H9 (cell line): ENCODE results near the gene CDK14. TPM values are rescaled to one million over a fixed set of nuclear protein-coding genes. Genes with fewer than 3 reads are reported as not detected.

Experiments used
- DNase-seq: peaks from one replicate; pipeline ENCODE4 v3.0.0-alpha.2; 2017
- H2AFZ ChIP-seq: one replicate; pipeline ENCODE4 v1.6.1; 2013; ENCODE audit warnings: mild to moderate bottlenecking, low read length, control low read depth, moderate library complexity
- H2AK5ac ChIP-seq: 2 replicates; pipeline ENCODE4 v1.6.1; 2013; ENCODE audit warnings: low read length, control low read depth, mixed read lengths; ENCODE audit not compliant: insufficient read length
- H2BK120ac ChIP-seq: one replicate; pipeline ENCODE4 v1.6.1; 2013; ENCODE audit warnings: low read depth, mild to moderate bottlenecking, low read length, control low read depth, inconsistent platforms; ENCODE audit not compliant: poor library complexity, severe bottlenecking
- H2BK12ac ChIP-seq: 2 replicates; pipeline ENCODE4 v1.6.1; 2013; ENCODE audit warnings: low read length, control low read depth, mixed read lengths, low read depth; ENCODE audit not compliant: insufficient read length
- H2BK15ac ChIP-seq: 2 replicates; pipeline ENCODE4 v1.6.1; 2013; ENCODE audit warnings: low read depth, low read length, control low read depth
- H2BK20ac ChIP-seq: one replicate; pipeline ENCODE4 v1.6.1; 2013; ENCODE audit warnings: low read depth, mild to moderate bottlenecking, low read length, control low read depth, inconsistent platforms; ENCODE audit not compliant: poor library complexity, severe bottlenecking
- H2BK5ac ChIP-seq: 2 replicates; pipeline ENCODE4 v1.6.1; 2013; ENCODE audit warnings: low read length, control low read depth, mixed read lengths; ENCODE audit not compliant: insufficient read length
- H3K14ac ChIP-seq: 2 replicates; pipeline ENCODE4 v1.6.1; 2013; ENCODE audit warnings: low read length, control low read depth; ENCODE audit not compliant: insufficient read depth
- H3K18ac ChIP-seq: 2 replicates; pipeline ENCODE4 v1.6.1; 2013; ENCODE audit warnings: low read depth, mild to moderate bottlenecking, mixed read lengths, low read length, control low read depth; ENCODE audit not compliant: insufficient read length
- H3K23ac ChIP-seq: 2 replicates; pipeline ENCODE4 v1.6.1; 2013; ENCODE audit warnings: low read length, control low read depth, mixed read lengths, low read depth; ENCODE audit not compliant: insufficient read length
- H3K23me2 ChIP-seq: 2 replicates; pipeline ENCODE4 v1.6.1; 2013; ENCODE audit warnings: low read depth, mild to moderate bottlenecking, mixed read lengths, low read length, control low read depth; ENCODE audit not compliant: insufficient read length, poor library complexity, severe bottlenecking
- H3K27ac ChIP-seq: 2 replicates; pipeline ENCODE4 v1.5.1; 2013; ENCODE audit warnings: low read length, control low read depth, mixed read lengths, low read depth; ENCODE audit not compliant: insufficient read length
- H3K27me3 ChIP-seq: 2 replicates; pipeline ENCODE4 v1.6.1; 2013; ENCODE audit warnings: low read length, control low read depth, inconsistent platforms; ENCODE audit not compliant: insufficient read depth
- H3K4ac ChIP-seq: 2 replicates; pipeline ENCODE4 v1.6.1; 2013; ENCODE audit warnings: low read depth, mild to moderate bottlenecking, control low read depth, inconsistent platforms, low read length, moderate library complexity
- H3K4me1 ChIP-seq: 2 replicates; pipeline ENCODE4 v1.6.1; 2013; ENCODE audit warnings: low read length, control low read depth, inconsistent platforms; ENCODE audit not compliant: insufficient read depth
- H3K4me2 ChIP-seq: 2 replicates; pipeline ENCODE4 v1.6.1; 2013; ENCODE audit warnings: low read length, control low read depth, mixed read lengths; ENCODE audit not compliant: insufficient read length, insufficient read depth
- H3K56ac ChIP-seq: 2 replicates; pipeline ENCODE4 v1.6.1; 2013; ENCODE audit warnings: low read depth, mild to moderate bottlenecking, mixed read lengths, low read length, control low read depth; ENCODE audit not compliant: insufficient read length
- H3K79me1 ChIP-seq: 2 replicates; pipeline ENCODE4 v1.6.1; 2013; ENCODE audit warnings: low read depth, mild to moderate bottlenecking, moderate library complexity, low read length, control low read depth, inconsistent platforms; ENCODE audit not compliant: insufficient read depth, poor library complexity, severe bottlenecking
- H3K79me2 ChIP-seq: 2 replicates; pipeline ENCODE4 v1.6.1; 2013; ENCODE audit warnings: low read length, control low read depth, inconsistent platforms; ENCODE audit not compliant: insufficient read depth
- H3K9ac ChIP-seq: 2 replicates; pipeline ENCODE4 v1.6.1; 2013; ENCODE audit warnings: low read length, control low read depth, mixed read lengths; ENCODE audit not compliant: insufficient read length; ENCODE audit errors: extremely low read depth
- H3K9me3 ChIP-seq: one replicate; pipeline ENCODE4 v1.6.1; 2013; ENCODE audit warnings: low read depth, low read length, inconsistent platforms; ENCODE audit not compliant: control insufficient read depth
- H3T11ph ChIP-seq: one replicate; pipeline ENCODE4 v1.6.1; 2013; ENCODE audit warnings: mild to moderate bottlenecking, low read length, control low read depth, inconsistent platforms
- H4K20me1 ChIP-seq: one replicate; pipeline ENCODE4 v1.6.1; 2013; ENCODE audit not compliant: control insufficient read depth, insufficient read length, insufficient read depth
- H4K5ac ChIP-seq: 2 replicates; pipeline ENCODE4 v1.6.1; 2013; ENCODE audit warnings: low read depth, mild to moderate bottlenecking, mixed read lengths, low read length, control low read depth; ENCODE audit not compliant: insufficient read length
- H4K8ac ChIP-seq: replicated peaks from 2 replicates; pipeline ENCODE4 v1.6.1; 2013; ENCODE audit warnings: low read length, control low read depth, mixed read lengths, low read depth; ENCODE audit not compliant: insufficient read length
- H4K91ac ChIP-seq: 2 replicates; pipeline ENCODE4 v1.6.1; 2013; ENCODE audit warnings: low read depth, mild to moderate bottlenecking, moderate library complexity, mixed read lengths, low read length, control low read depth; ENCODE audit not compliant: insufficient read length
- H3K27ac Mint-ChIP-seq, 3 experiments: 2 replicates in 2 of 3; 3 replicates in 1 of 3; pipeline ENCODE4 v1.8.0; 2020 to 2021; ENCODE audit warnings: mixed read lengths in 3 of 3, mild to moderate bottlenecking in 1 of 3, moderate library complexity in 1 of 3
- H3K27me3 Mint-ChIP-seq: 2 replicates; pipeline ENCODE4 v1.8.0; 2021; ENCODE audit warnings: low read depth, mild to moderate bottlenecking, moderate library complexity, mixed read lengths
- H3K36me3 Mint-ChIP-seq, 3 experiments: 2 replicates in 2 of 3; 3 replicates in 1 of 3; pipeline ENCODE4 v1.8.0; 2020 to 2021; ENCODE audit warnings: low read depth in 3 of 3, mixed read lengths in 3 of 3; ENCODE audit not compliant: insufficient read depth in 1 of 3
- H3K4me1 Mint-ChIP-seq, 2 experiments: 2 replicates each; pipeline ENCODE4 v1.8.0; 2020; ENCODE audit warnings: mixed read lengths in 2 of 2
- H3K4me3 Mint-ChIP-seq, 2 experiments: 2 replicates in 1 of 2; 3 replicates in 1 of 2; pipeline ENCODE4 v1.8.0; 2020 to 2021; ENCODE audit warnings: mild to moderate bottlenecking in 2 of 2, mixed read lengths in 2 of 2, moderate library complexity in 1 of 2
- H3K9me3 Mint-ChIP-seq, 2 experiments: 2 replicates in 1 of 2; 3 replicates in 1 of 2; pipeline ENCODE4 v1.8.0; 2020; ENCODE audit warnings: mild to moderate bottlenecking in 2 of 2, mixed read lengths in 2 of 2, moderate library complexity in 1 of 2
- WGBS: extraction: QIAGEN DNeasy Blood & Tissue Kit; methylation state at CpG from one replicate; pipeline ENCODE4 v1.1.7; 2013; ENCODE audit warnings: missing lambda C conversion rate, low lambda C conversion rate, mixed read lengths; ENCODE audit not compliant: insufficient read length; ENCODE audit errors: extremely low coverage; 5-methylcytosine and 5-hydroxymethylcytosine counted together
- total RNA-seq: library from RNA; stranded (reverse); gene quantifications from 2 replicates; pipeline ENCODE4 v1.2.1, GENCODE V29; 2021
- TF ChIP-seq, protein P1 (sequence below): fragments of 200-600 bp; sonication (generic); conservative IDR thresholded peaks from 3 replicates; pipeline ENCODE4 v1.8.0; 2021; ENCODE audit warnings: antibody characterized with exemption, mild to moderate bottlenecking

CDK14 gene
- total RNA-seq, 1 experiment from 2014 or later, result 23.9 TPM

DNA sequence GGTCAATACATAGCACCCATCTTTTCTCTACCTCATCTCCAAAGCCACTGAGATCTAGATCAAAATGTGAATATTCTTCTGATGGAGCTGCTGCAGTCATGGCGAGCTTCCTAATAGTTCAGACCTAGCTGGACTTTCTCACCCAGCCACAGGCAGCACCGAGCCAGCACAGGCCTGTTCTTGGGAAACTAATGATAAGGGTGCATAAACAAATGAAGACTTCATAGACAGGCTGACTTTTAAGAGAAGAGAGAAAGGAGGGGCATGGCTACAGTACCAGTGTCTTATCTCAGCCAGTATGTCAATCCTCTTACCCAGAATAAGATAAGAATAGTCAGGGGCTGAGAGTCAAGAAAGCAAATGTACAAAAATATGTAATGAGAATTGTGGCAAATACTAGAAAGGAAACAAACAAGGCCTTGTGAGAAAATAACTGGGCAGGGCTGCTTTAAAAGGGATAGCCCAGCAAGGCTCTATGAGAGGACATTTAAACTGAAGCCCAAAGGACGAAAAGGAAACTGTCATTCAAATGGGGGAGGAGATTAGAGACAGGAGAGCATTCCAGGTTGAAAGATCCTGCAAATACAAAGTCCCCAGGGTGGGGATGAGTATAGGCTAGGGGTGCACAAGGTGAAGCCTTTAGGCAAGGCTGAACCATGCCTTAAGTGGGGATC lies 21.8 kb upstream of the CDK14 start:
- no peak overlapping the region for H2BK120ac ChIP-seq
- no peak overlapping the region for H3K4me3 Mint-ChIP-seq
- no peak for DNase-seq
- no peak overlapping the region for H4K91ac ChIP-seq
- H3K79me2 ChIP-seq, result no peaks in the 10 kb centered on the region
- no peak overlapping the region for H3K27ac Mint-ChIP-seq
- H3K4me2 ChIP-seq, result no peak overlapping the region
- H2BK5ac ChIP-seq, result no peak overlapping the region
- H2BK20ac ChIP-seq, result no peak overlapping the region
- H3K36me3 Mint-ChIP-seq, result no peaks in the 10 kb centered on the region
- H2AK5ac ChIP-seq, result no peak overlapping the region
- no peak overlapping the region for H2BK12ac ChIP-seq
- no peak overlapping the region for H4K8ac ChIP-seq
- H2BK15ac ChIP-seq, result no peak overlapping the region
- no peak overlapping the region for H3K14ac ChIP-seq
- no CpG with 5 or more reads among the region's 3 CpGs for WGBS
- H4K20me1 ChIP-seq, result no peaks in the 10 kb centered on the region
- H3K27ac ChIP-seq, result no peak overlapping the region
- no peaks in the 10 kb centered on the region for H3K27me3 ChIP-seq
- no peak overlapping the region for H3T11ph ChIP-seq
- H4K5ac ChIP-seq, result no peak overlapping the region
- H3K56ac ChIP-seq, result no peak overlapping the region
- TF ChIP-seq, protein P1, sequence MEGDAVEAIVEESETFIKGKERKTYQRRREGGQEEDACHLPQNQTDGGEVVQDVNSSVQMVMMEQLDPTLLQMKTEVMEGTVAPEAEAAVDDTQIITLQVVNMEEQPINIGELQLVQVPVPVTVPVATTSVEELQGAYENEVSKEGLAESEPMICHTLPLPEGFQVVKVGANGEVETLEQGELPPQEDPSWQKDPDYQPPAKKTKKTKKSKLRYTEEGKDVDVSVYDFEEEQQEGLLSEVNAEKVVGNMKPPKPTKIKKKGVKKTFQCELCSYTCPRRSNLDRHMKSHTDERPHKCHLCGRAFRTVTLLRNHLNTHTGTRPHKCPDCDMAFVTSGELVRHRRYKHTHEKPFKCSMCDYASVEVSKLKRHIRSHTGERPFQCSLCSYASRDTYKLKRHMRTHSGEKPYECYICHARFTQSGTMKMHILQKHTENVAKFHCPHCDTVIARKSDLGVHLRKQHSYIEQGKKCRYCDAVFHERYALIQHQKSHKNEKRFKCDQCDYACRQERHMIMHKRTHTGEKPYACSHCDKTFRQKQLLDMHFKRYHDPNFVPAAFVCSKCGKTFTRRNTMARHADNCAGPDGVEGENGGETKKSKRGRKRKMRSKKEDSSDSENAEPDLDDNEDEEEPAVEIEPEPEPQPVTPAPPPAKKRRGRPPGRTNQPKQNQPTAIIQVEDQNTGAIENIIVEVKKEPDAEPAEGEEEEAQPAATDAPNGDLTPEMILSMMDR, result no peak
- H3K9ac ChIP-seq, result no peak overlapping the region
- 0 out of 4 replicates have a peak, but pooled peaks cover 0 to 2% of the 10 kb centered on the region in 2 experiments for H3K4me1 Mint-ChIP-seq
- no peaks in the 10 kb centered on the region for H3K9me3 Mint-ChIP-seq
- H3K79me1 ChIP-seq, result no peaks in the 10 kb centered on the region
- no peak overlapping the region for H3K4ac ChIP-seq
- no peak overlapping the region for H3K23ac ChIP-seq
- H3K18ac ChIP-seq, result no peak overlapping the region
- no peaks in the 10 kb centered on the region for H3K4me1 ChIP-seq
- no peaks in the 10 kb centered on the region for H3K9me3 ChIP-seq
- H3K23me2 ChIP-seq, result no peaks in the 10 kb centered on the region
- no peaks in the 10 kb centered on the region for H3K27me3 Mint-ChIP-seq
- no peak overlapping the region for H2AFZ ChIP-seq
